Activated naive CD4-positive, alpha-beta T cell treated with Interleukin-2 at 50 U/mL for 16 hours (primary cell): ENCODE data around the gene USP53.
"Not testable (repeated sequence)": the region's sequence is repeated elsewhere in the genome, so short reads cannot be mapped to it uniquely, and the experiment has no call there.

ENCODE experiments used
- DNase-seq: peaks from one replicate; pipeline ENCODE4 v3.0.0-alpha.2; 2020

Gene USP53

DNA sequence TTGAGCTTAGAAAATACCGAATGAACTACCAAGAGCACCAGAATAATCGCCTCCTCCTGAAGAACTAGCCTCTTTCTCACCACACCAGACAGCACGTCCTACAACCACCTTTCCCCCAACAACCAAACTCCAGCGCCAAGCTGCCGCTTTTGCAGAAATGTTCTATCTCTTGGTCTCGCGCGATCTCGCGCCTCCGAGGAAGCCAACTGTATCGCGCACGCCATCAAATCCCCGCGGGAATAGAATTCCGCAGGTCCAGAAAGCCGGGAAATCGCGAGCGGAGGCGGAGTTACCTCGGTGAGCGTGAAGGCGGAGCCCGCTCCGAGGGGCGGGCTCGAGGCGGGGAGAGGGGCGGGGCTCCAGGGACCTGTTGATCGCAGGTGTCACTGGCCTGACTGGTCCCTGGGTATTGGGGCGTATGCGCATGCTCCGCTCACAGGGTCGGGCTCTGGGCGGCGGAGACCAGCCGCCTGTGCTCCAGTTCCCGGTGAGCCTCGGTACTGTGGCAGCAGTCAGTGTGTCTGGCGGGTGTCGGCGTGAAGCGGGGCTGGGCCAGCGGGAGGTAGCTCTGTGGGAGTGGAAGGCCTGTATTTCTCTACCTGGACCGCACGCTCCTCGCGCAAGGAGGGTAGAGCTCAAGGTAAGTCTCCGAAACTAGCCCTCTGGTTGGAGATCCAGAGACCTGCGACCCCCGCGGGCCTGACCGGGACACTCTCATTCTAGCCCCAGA is at the start of gene USP53:
Gene USP53 (plus strand): TSS at position 480 of the 730 bp plus-strand sequence. CDS start 27,047 bp downstream, outside the sequence.
- peak; percentile 97 for DNase-seq

DNA sequence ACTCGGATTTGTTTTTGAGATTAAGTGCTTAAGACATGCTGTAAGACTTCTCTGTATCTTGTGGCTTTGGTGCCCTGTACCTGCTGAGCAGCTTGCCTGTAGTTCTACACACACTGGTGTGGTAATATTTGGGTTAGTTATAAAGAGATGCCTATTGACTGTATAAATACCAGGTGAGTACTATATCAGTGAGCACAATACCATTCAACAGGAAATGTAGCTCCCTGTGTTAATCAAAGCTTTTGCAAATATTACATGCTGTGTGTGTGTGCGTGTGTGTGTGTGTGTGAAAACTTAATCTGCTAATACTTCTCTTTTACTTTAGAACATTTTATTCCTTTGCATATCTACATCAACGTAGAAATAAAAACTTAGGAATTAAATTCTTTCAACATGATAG is 46.7 kb upstream of the USP53 start:
- DNase-seq, result no peak

DNA sequence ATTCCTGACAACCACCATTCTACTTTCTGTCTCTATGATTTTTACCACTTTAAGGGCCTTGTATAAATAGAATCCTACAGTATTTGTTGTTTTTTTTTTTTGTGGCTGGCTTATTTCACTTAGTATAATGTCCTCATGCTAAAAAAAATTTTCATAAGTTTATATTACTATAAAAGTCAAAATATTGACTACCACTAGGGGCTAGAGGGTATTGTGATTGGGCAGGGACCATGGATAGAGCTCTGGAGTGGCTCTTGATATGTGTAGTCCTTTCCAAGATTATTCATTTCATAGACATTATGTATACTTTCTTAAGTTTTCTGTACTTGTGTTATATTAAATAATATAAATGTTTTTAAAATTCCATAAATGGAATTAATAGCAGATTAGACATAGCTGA is 42.3 kb upstream of the USP53 start:
- no peak for DNase-seq

DNA sequence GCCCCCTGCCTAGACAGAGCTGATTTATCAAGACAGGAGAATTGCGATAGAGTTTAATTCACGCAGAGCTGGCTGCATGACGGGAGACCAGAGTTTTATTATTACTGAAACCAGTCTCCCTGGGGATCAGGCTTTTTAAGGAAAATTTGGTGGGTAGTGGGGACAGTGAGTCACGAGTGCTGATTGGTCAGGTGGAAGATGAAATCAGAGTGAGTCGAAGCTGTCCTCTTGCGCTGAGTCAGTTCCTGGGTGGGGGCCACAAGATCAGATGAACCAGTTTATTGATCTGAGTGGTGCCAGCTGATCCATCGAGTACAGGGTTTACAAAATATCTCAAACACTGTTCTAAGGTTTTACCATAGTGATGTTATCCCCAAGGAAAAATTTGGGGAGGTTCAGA is 40.3 kb upstream of the USP53 start:
- no peak for DNase-seq

DNA sequence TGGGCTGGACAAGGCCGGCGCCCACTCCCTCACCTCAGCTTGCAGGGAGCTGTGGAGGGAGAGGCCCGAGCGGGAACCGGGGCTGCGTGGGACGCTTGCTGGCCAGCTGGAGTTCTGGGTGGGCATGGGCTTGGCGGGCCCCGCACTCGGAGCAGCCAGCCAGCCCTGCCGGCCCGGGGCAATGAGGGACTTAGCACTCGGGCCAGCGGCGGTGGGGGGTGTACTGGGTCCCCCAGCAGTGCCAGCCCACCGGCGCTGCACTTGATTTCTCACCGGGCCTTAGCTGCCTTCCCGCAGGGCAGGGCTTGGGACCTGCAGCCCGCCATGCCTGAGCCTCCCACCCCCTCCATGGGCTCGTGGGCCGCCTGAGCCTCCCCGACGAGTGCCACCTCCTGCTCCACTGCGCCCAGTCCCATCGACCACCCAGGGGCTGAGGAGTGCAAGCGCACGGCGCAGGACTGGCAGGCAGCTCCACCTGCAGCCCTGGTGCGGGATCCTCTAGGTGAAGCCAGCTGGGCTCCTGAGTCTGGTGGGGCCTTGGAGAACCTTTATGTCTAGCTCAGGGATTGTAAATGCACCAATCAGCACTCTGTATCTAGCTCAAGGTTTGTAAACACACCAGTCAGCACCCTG is 38.7 kb upstream of the USP53 start:
- DNase-seq, result not testable (repeated sequence)

DNA sequence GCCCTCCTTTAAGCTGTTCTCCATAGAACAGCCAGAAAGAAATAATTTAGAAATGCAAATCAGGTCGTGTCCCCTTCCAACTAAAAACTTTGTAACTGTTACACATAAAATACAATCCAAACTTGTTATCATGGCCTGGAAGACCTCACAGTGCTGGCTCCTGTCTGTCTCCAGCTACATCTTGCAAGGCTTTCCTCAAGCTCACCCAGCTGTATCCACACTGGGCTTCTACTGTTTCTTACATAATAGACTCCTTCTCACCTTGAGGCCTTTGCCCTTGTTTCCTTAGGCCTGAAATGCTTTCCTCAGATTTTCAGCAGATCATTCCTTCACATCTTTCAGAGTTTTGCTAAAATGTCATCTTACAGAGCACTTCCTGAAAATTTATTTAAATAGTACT is 33.5 kb upstream of the USP53 start:
- no peak for DNase-seq

DNA sequence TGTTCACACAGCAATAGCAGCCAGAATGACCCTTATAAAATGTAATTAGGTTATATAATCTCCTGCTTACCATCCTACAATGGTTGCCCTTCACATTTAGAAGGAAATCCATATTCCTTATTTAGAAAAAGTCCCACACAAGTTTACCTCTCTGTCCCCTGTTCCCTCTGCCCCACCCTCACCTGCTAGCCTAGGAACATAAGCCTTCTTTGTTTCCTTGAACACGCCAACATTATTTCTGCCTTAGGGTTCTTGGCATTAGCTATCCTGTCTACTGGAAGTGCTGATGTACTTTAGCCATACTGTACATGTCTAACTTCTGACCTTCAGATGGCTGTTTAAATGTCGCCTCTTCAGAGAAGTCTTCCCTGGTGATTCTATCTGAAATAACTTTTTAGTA is 28.4 kb upstream of the USP53 start:
- no peak for DNase-seq

DNA sequence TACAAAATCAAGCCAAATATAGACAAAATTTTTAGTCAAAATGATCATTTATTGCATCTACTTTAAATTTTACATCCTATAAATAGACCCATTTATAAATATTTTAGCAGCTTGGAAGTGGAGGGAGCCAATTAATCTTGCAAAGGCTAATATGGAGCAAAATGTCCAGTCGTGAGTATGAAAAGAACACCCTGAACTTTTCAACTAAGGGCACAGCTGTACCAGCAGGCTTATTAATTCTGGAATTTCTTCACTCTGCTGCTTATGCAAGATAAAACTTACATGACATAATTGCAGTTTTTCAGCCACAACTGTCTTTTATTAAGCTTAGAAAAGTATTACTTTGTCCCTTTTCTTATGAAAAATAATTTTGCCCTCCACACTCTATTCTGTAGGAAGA is 22.9 kb upstream of the USP53 start:
- no peak for DNase-seq

DNA sequence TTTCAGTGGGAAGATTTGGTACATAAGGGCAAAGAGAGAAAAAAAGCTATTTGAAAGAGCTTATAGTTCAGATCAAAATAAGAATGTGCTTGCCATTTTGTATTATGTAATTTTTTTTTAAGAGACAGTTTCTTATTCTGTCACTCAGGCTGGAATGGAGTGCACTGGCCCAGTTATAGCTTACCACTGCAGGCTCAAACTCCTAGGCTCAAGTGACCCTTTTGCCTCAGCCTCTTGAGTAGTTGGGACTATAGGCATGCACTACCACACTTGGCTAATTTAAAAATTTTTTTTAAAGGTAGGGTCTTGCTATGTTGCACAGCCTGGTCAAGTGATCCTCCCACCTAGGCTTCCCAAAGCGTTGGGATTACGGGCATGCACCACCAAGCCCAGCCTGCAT is 22.2 kb upstream of the USP53 start:
- no peak for DNase-seq

DNA sequence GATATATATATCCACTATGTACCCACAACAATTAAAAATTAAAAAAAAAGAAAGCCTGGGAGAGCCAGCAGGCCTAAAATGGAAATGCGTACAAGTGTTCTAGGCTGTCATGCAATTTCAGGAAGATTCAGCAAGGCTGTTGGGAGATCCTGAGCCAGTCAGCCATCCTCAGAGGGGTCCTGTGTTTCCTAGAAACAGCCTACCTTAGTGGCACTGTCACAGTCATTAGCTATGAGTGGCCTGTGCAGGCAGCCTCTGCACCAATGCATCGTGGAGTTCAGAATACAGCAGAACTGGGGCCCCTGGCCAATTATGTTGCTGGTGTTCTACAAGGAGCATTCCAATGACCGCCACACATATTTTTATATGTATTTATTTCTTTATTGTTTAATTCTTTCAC is 21.0 kb upstream of the USP53 start:
- no peak for DNase-seq

DNA sequence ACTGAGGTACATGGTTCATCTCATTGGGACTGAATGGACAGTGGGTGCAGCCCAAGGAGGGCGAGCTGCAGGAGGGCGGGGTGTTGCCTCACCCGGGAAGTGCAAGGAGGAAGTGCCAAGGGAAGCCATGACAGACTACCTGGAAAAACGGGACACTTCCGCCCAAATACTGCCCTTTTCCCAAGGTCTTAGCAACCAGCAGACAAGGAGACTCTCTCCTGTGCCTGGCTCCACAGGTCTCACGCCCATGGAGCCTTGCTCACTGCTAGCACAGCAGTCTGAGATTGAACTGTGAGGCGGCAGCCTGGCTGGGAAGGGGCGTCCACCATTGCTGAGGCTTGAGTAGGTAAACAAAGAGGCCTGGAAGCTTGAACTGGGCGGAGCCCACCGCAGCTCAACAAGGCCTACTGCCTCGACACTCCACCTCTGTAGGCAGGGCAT is 14.7 kb upstream of the USP53 start:
- DNase-seq, result no peak

DNA sequence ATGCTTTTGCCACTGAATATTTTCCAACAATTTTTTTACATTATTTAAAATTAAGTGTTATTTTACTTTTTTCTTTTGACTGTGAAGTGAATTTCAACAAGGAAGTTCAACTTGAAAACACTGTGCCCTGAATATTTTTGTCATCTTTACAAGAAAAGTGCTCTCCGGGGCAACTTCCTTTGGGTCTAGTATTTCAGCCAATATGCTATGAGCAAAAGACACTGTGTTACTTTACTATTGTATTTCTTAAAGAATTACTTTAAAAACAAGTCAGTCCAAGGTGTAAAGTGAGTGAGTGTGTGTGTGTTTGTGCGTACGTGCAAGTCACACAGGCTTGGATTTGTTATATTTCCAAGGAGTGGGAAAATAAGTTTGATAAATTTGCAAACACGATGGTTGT is 7.6 kb upstream of the USP53 start:
- DNase-seq, result no peak

DNA sequence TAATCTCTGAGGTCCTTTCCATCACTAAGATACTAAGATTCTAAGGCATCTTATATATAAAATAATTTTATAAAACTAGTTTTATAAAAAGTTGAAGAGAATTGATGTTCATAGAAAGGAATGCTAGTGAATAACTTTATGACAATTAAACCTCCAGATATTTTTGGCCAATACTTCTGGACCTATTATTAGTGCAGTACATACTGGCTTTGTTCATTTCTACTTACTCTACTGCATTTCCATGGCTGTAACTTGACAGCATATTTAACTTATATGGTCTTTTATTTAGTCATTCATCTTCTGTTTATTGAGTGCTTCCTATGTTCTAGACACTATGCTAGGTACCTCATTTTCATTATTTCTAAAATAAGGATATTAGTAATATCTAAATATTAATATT is 6.8 kb upstream of the USP53 start:
- no peak for DNase-seq

DNA sequence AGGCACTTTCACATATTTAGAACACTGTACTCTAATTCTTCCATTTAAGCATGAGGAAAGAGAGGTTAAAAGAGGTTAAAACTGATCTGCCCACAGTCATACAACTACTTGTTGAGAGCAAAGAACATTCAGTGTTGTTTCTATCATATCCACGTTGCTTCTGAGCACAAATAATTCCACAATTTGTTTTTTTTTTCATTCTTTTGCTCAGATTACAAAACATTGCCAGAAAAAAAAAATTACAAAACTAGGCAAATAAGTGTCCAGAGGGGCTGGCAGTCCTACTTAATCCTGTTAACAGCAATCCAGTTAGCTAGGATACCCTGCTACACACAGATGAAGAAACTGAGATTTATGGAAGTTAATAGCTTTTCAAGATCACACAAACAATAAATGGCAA is 6.3 kb upstream of the USP53 start:
- DNase-seq, result no peak

DNA sequence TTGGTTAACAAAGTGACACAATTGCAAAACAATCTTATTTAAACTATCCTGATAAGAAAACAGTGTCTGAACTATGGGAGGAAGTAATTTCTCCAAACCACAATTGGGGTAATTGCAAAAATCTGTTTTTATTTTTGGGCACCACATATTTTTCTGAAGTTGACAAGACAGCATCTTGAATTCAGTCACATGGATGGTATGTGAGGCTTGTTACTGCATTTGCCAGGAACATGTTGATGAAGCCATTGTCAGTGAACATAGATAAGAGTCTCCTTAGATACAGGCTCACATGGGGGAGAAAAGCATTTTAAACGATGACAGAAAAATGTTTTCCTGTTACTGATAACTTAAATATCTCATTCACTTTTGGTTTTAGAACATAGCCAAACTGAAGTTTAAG is 5.5 kb upstream of the USP53 start:
- DNase-seq, result no peak

DNA sequence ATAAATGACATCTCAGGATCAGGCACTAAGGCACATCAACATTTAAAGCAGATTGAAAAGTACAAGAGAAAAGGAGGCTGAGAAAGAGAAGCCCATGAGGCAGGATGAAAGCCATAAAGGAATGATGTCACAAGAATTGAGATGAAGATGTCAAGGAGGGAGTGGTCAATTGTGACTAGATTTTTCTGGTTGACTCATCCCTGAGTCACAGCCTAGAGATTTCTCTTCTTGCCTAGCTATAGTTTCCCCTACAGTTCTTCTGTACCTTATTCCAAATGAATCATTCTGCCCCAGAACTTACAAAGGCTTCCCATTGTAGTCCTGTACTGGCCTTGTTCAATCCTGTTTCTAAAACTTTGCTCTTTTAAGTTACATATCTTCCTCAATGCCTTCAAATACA is 3.4 kb upstream of the USP53 start:
- DNase-seq, result peak; percentile 44

DNA sequence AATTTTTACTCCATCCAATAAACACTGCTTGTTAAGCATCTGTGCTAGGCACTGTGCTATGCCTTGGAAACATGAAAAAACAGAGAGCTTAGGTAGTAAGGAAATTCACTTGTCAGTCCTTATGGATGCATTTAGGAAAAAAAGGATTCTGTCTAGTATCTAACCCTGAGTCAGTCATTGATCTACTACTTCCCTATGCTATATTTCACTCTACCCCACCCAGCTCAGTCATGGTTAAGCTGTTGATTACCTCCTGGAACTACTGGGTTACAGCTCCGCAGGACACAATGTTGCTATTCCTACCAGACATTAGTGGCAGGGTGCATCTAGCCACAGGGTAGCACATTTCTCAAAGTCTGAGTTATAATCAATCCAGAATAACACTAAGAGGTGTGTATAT is 2.9 kb upstream of the USP53 start:
- no peak for DNase-seq

DNA sequence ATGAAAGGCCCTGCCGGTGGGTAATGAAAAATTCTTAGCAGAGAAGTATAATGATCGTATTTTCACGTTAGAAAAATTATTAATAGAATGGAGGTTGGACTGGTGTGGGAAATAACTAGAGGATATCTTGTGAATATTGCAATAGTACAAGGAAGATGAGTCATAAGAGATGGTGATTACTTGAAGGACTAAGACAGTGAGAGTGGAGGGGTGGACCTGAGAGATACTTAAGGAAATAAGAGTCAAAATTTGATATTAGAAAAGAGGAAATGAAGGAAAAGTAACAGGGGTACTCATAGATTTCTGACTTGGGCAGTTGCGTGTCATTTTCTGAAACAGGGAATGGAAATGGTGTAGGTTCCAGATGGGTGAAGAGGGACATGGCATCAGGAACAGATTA is 1.7 kb upstream of the USP53 start:
- no peak for DNase-seq

DNA sequence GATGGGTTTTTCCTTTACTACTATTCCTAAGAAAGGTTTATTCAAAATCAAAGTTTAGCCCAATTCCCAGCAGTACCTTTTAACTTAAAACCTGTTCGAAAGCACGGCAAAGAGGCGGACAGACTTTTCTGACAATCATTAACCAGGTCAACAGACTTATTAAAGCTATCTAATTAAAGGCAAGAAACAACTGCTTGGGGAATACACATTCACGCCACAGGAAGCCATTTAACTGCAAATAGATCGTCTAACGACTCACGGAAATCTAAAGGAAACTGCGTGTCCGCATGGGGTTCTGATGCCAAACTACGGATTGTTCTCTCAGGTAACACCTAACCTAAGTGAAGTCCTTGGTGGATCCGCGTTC is 663 bp upstream of the USP53 start:
- DNase-seq, result no peak

DNA sequence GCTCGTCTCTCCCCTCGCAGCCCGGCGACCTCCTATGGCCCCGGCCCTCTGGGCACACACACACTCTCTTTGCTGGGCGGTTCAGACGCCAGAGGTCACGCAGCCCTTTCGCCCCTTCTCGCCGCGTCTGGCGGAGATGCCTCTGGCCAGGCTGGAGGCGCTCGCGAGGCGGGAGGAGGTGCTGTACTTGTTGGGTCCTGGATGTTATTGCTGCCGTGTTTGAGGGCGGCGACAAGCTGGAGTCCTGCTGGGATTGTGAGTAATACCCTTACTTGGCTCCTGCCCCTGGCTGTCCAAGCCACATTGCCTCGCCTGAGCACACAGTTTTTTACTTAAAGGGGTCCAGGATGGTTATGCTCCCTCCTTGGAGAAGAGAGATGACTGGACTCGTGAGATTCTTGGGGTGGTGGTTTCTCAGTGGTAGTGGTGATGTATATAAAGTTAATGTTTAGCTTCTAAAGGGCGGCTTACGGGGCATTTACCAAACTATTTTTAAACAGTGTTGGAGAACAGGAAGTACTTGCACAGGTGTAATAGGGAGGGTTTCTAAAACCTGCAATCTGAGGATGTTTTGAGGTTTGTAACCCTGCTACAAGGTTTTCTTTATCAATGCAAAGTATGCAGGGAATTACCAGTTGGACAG is 572 bp downstream of the USP53 start:
- peak; percentile 62 for DNase-seq

DNA sequence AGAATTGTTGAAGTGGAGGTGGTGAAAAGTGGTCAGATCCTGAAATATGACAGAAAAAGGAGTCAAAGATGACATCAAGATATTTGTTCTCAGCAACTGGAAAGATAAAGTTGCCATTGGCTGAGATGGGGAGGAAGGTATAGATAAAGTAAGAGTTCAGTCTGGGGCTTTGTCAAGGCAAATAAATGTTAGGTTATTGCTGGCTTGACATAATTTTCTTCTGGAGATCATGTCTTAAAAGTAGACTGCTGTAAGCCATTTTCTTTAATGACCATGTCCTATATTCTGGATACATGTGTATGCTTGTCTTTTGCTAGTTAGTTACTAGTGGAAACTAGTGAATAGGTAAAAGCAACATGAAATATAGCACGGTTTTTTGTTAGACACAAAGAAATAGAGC is 5.6 kb downstream of the USP53 start:
- DNase-seq, result no peak

DNA sequence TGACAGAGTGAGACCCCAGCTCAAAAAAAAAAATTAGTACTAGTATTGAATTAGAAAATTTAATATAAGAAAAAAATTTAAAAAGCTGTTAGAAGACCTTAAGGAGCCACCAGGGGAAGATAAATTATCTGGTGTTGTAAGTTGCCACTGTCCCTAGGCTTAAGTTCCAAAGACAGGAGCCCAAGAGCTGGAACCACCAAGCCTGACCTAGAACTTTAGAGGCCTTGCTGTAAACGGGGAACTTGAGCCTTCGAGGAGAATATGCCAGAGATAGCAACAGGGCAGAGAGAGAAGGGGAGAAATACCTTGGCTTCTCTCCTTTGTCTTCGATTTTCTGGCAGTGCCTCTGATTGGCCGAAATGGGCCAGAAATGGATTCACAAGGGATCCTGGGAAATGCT is 8.9 kb downstream of the USP53 start:
- no peak for DNase-seq

DNA sequence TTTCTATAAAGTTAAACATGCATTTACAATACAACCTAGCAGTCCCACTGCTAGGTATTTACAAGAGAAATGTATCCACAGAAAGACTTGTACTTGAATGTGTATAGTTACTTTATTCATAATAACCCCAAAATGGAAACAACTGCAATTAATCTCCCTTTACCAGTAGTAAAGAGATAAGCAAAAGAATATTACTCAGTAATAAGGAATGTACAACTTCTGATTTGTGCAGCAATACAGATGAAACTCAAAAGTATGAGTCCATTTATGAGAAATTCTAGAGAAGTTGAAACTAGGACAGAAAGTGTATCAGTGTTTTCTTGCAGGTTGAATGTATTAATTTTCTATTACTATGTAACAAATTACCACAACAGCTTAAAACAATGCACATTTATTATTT is 15.2 kb downstream of the USP53 start:
- DNase-seq, result no peak

DNA sequence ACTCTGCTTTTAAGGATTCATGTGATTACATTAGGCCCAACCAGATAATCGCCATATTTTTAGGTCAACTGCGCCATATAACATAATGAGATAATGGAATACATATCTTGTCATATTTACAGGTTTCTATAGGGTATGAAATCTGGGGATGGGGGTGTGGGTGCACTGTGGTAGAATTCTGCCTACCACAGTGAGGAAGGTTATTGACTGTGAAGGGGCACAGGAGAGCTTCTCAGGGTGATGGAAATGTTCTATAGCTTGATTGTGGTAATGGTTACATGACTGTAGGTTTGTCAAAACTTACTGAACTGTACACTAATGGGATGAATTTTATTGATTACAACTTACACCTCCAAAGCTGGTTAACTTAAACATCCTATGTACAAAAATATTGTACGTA is 15.9 kb downstream of the USP53 start:
- DNase-seq, result no peak
